Panc1 (cell line): Measurements from ENCODE around the gene NT5C2.
"Not testable (repeated sequence)": the region's sequence is repeated elsewhere in the genome, so short reads cannot be mapped to it uniquely, and the experiment has no call there.

ENCODE experiments used
- POLR2AphosphoS5 ChIP-seq: IDR thresholded peaks from 2 replicates; pipeline ENCODE4 v1.6.1; 2012; ENCODE audit warnings: mild to moderate bottlenecking, low read depth, low read length, moderate library complexity
- SIN3A ChIP-seq: IDR thresholded peaks from 2 replicates; pipeline ENCODE4 v1.6.1; 2012; ENCODE audit warnings: low read depth, mild to moderate bottlenecking, low read length, moderate library complexity, borderline replicate concordance; ENCODE audit not compliant: insufficient read depth
- TCF7L2 ChIP-seq: IDR thresholded peaks from 2 replicates; pipeline ENCODE4 v1.6.1; 2011; ENCODE audit warnings: mild to moderate bottlenecking, low read depth, low read length, inconsistent platforms
- TF ChIP-seq, protein P1 (sequence below): fragments of 450-650 bp; IDR thresholded peaks from 2 replicates; pipeline ENCODE4 v1.5.1; 2017; ENCODE audit warnings: mild to moderate bottlenecking

DNA sequence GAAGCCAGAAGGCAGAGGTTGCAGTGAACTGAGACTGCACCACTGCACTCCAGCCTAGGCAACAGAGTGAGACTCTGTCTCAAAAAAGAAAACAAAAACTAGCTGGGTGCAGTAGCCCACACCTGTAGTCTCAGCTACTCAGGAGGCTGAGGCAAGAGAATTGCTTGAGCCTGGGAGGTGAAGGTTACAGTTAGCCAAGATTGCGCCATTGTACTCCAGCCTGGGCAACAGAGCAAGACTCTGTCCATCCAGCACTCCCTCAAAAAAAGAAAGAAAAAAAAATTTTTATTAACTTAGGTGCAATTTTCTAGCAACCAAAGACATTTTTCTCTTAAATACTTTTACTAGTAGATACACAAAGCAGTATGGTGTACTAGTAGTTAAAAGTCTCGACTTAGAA, 18.7 kb downstream of the NT5C2 start:
- TF ChIP-seq, protein P1, sequence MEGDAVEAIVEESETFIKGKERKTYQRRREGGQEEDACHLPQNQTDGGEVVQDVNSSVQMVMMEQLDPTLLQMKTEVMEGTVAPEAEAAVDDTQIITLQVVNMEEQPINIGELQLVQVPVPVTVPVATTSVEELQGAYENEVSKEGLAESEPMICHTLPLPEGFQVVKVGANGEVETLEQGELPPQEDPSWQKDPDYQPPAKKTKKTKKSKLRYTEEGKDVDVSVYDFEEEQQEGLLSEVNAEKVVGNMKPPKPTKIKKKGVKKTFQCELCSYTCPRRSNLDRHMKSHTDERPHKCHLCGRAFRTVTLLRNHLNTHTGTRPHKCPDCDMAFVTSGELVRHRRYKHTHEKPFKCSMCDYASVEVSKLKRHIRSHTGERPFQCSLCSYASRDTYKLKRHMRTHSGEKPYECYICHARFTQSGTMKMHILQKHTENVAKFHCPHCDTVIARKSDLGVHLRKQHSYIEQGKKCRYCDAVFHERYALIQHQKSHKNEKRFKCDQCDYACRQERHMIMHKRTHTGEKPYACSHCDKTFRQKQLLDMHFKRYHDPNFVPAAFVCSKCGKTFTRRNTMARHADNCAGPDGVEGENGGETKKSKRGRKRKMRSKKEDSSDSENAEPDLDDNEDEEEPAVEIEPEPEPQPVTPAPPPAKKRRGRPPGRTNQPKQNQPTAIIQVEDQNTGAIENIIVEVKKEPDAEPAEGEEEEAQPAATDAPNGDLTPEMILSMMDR: not testable (repeated sequence)
- not testable (repeated sequence) for TF ChIP-seq SIN3A, POLR2AphosphoS5, TCF7L2
